WTC11 (cell line): ENCODE results near the gene PKD2L2.

Source experiments
- ATF1 ChIP-seq: sonication (generic); formaldehyde crosslinking; IDR thresholded peaks from 2 replicates; pipeline ENCODE4 v1.8.1; 2023; ENCODE audit warnings: mild to moderate bottlenecking, moderate library complexity, missing genetic modification reagents
- ATF3 ChIP-seq: sonication (generic); formaldehyde crosslinking; conservative IDR thresholded peaks from 2 replicates; pipeline ENCODE4 v1.8.1; 2022; ENCODE audit warnings: mild to moderate bottlenecking, missing genetic modification reagents
- SP1 ChIP-seq: sonication (generic); formaldehyde crosslinking; conservative IDR thresholded peaks from 2 replicates; pipeline ENCODE4 v1.8.1; 2022; ENCODE audit warnings: missing genetic modification reagents
- TF ChIP-seq, protein P1 (sequence below): fragments of 200-600 bp; IDR thresholded peaks from 2 replicates; pipeline ENCODE4 v1.8.0; 2022; ENCODE audit warnings: antibody characterized with exemption

GRCh38 chr5:137871571-137871970, 17.7 kb upstream of the PKD2L2 start:
- TF ChIP-seq ATF3 (CRISPR knock-in tag): no peak
- TF ChIP-seq, protein P1, sequence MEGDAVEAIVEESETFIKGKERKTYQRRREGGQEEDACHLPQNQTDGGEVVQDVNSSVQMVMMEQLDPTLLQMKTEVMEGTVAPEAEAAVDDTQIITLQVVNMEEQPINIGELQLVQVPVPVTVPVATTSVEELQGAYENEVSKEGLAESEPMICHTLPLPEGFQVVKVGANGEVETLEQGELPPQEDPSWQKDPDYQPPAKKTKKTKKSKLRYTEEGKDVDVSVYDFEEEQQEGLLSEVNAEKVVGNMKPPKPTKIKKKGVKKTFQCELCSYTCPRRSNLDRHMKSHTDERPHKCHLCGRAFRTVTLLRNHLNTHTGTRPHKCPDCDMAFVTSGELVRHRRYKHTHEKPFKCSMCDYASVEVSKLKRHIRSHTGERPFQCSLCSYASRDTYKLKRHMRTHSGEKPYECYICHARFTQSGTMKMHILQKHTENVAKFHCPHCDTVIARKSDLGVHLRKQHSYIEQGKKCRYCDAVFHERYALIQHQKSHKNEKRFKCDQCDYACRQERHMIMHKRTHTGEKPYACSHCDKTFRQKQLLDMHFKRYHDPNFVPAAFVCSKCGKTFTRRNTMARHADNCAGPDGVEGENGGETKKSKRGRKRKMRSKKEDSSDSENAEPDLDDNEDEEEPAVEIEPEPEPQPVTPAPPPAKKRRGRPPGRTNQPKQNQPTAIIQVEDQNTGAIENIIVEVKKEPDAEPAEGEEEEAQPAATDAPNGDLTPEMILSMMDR: no peak
- no peak for TF ChIP-seq SP1
- TF ChIP-seq ATF1 (CRISPR knock-in tag): no peak
